ENCODE results near the gene SLCO6A1.

SLCO6A1 gene

GRCh38 chr5:102542057-102542456 lies 43.3 kb upstream of the SLCO6A1 start:
- TF ChIP-seq EZH2phosphoT487 (conservative IDR thresholded peaks at IDR 0.05; ENCODE audit: low read length) = no peak
- no peak for TF ChIP-seq CTCF (IDR thresholded peaks at IDR 0.05; ENCODE audit: insufficient read depth, low read length, poor library complexity, severe bottlenecking)
- no peaks in the 10 kb centered on the region for H3K79me2 ChIP-seq (ENCODE audit: insufficient read depth, low read length)

GRCh38 chr5:102539996-102540728 lies 41.4 kb upstream of the SLCO6A1 start:
- no peaks in the 10 kb centered on the region for H3K36me3 ChIP-seq (ENCODE audit: low read length)
- no peaks in the 10 kb centered on the region for H3K27me3 ChIP-seq (ENCODE audit: low read length)
- no peak overlapping the region for H3K9ac ChIP-seq (ENCODE audit: low read length)
- H3K9me2 ChIP-seq (replicated peaks; ENCODE audit: insufficient read depth, low read length) = no peaks in the 10 kb centered on the region
- no peak overlapping the region for H3K27ac ChIP-seq (ENCODE audit: low read depth, low read length)
- no peaks in the 10 kb centered on the region for H4K20me1 ChIP-seq (ENCODE audit: low read depth, low read length)
- H3K79me2 ChIP-seq (ENCODE audit: insufficient read depth, low read length) = no peaks in the 10 kb centered on the region
- H3K9me3 ChIP-seq (ENCODE audit: insufficient read depth, low read length) = no peaks in the 10 kb centered on the region
- no peak overlapping the region for H3K4me2 ChIP-seq (ENCODE audit: low read depth, low read length, poor library complexity, severe bottlenecking)
- H3F3A ChIP-seq (ENCODE audit: insufficient read depth) = no peaks in the 10 kb centered on the region
- no peak overlapping the region for H3K4me3 ChIP-seq (ENCODE audit: insufficient read depth, low read length, poor library complexity, severe bottlenecking)
- TF ChIP-seq EZH2phosphoT487 (conservative IDR thresholded peaks at IDR 0.05; ENCODE audit: low read length) (no peak), CTCF (IDR thresholded peaks at IDR 0.05; ENCODE audit: insufficient read depth, low read length, poor library complexity, severe bottlenecking) (no peak)
- H2AFZ ChIP-seq (ENCODE audit: low read depth, low read length, severe bottlenecking) = no peak overlapping the region

More at GRCh38 chr5:102542057-102542456, 43.3 kb upstream of the SLCO6A1 start:
- Histone ChIP-seq H3K9me2 (replicated peaks; ENCODE audit: insufficient read depth, low read length) (no peaks in the 10 kb centered on the region), H2AFZ (ENCODE audit: low read depth, low read length, severe bottlenecking) (no peak overlapping the region), H3K9ac (ENCODE audit: low read length) (no peak overlapping the region), H3F3A (ENCODE audit: insufficient read depth) (no peaks in the 10 kb centered on the region), H3K27ac (ENCODE audit: low read depth, low read length) (no peak overlapping the region), H3K9me3 (ENCODE audit: insufficient read depth, low read length) (no peaks in the 10 kb centered on the region), H3K4me3 (ENCODE audit: insufficient read depth, low read length, poor library complexity, severe bottlenecking) (no peak overlapping the region), H3K4me2 (ENCODE audit: low read depth, low read length, poor library complexity, severe bottlenecking) (no peak overlapping the region), H3K27me3 (ENCODE audit: low read length) (no peaks in the 10 kb centered on the region), H3K36me3 (ENCODE audit: low read length) (no peaks in the 10 kb centered on the region), H4K20me1 (ENCODE audit: low read depth, low read length) (no peaks in the 10 kb centered on the region)

- no peak overlapping the region for H3K27ac ChIP-seq (ENCODE audit: low read depth, low read length)
- H3K4me2 ChIP-seq (ENCODE audit: low read depth, low read length, poor library complexity, severe bottlenecking) = no peak overlapping the region
- no peak overlapping the region for H3K4me3 ChIP-seq (ENCODE audit: insufficient read depth, low read length, poor library complexity, severe bottlenecking)
- no peaks in the 10 kb centered on the region for H3F3A ChIP-seq (ENCODE audit: insufficient read depth)
- no peak overlapping the region for H2AFZ ChIP-seq (ENCODE audit: low read depth, low read length, severe bottlenecking)
- no peaks in the 10 kb centered on the region for H3K27me3 ChIP-seq (ENCODE audit: low read length)
- no peak overlapping the region for H3K9ac ChIP-seq (ENCODE audit: low read length)
- TF ChIP-seq EZH2phosphoT487 (conservative IDR thresholded peaks at IDR 0.05; ENCODE audit: low read length) = no peak
- TF ChIP-seq CTCF (IDR thresholded peaks at IDR 0.05; ENCODE audit: insufficient read depth, low read length, poor library complexity, severe bottlenecking) = no peak
- no peaks in the 10 kb centered on the region for H3K36me3 ChIP-seq (ENCODE audit: low read length)
- no peaks in the 10 kb centered on the region for H3K9me3 ChIP-seq (ENCODE audit: insufficient read depth, low read length)
- no peaks in the 10 kb centered on the region for H3K79me2 ChIP-seq (ENCODE audit: insufficient read depth, low read length)
- H4K20me1 ChIP-seq (ENCODE audit: low read depth, low read length) = no peaks in the 10 kb centered on the region
- H3K9me2 ChIP-seq (replicated peaks; ENCODE audit: insufficient read depth, low read length) = no peaks in the 10 kb centered on the region
Observed at GRCh38 chr5:102539562-102539961, 40.8 kb upstream of the SLCO6A1 start.

Data from SU-DHL-6 (cell line).